Activated CD4-positive, alpha-beta T cell treated with anti-CD3 and anti-CD28 coated beads, Interleukin-2, amount 10 ng/mL, durations not matched to agents 24 days and 14 days (primary cell): ENCODE data around the gene DNAH6. TPM values are rescaled to one million over a fixed set of nuclear protein-coding genes. Genes with fewer than 3 reads are reported as not detected.
"Not testable (repeated sequence)": the region's sequence is repeated elsewhere in the genome, so short reads cannot be mapped to it uniquely, and the experiment has no call there.

Experiments used
- DNase-seq: peaks from one replicate; pipeline ENCODE4 v3.0.0; 2022
- H3K27ac Mint-ChIP-seq: one replicate; pipeline ENCODE4 v1.8.0; 2022; ENCODE audit warnings: mild to moderate bottlenecking, mixed read lengths
- H3K27me3 Mint-ChIP-seq: one replicate; pipeline ENCODE4 v1.8.0; 2022; ENCODE audit warnings: mixed read lengths
- H3K36me3 Mint-ChIP-seq: one replicate; pipeline ENCODE4 v1.8.0; 2022; ENCODE audit warnings: low read depth, mild to moderate bottlenecking, mixed read lengths
- H3K4me1 Mint-ChIP-seq: one replicate; pipeline ENCODE4 v1.8.0; 2021; ENCODE audit warnings: mixed read lengths
- H3K4me3 Mint-ChIP-seq: one replicate; pipeline ENCODE4 v1.8.0; 2022; ENCODE audit warnings: mild to moderate bottlenecking, moderate library complexity, mixed read lengths
- H3K9me3 Mint-ChIP-seq: one replicate; pipeline ENCODE4 v1.8.0; 2021; ENCODE audit warnings: mixed read lengths
- intact Hi-C: fragments of 100-400 bp; cut with micrococcal nuclease; formaldehyde crosslinking; loops from one replicate; pipeline ENCODE4 v1.15.1; 2023
- total RNA-seq: library from RNA; stranded (reverse); gene quantifications from 2 replicates; pipeline ENCODE4 v1.2.3, GENCODE V29; 2022

Gene DNAH6
- 0.17 and 0.23 TPM in 2 replicates for total RNA-seq

GRCh38 chr2:84516234-84516986, at the start of gene DNAH6:
DNAH6 (plus strand) TSS chr2:84516498; CDS start chr2:84517827, 1,329 bp downstream.
- DNase-seq, result peak; percentile 96
- Mint-ChIP-seq H3K36me3 (no peaks in the 10 kb centered on the region), H3K27me3 (peaks cover 27% of the 10 kb centered on the region), H3K27ac (peak within 1 kb of the TSS; percentile 47), H3K4me1 (peaks cover 11% of the 10 kb centered on the region), H3K9me3 (peaks cover 8% of the 10 kb centered on the region), H3K4me3 (peak within 1 kb of the TSS; percentile 88)
- intact Hi-C loops, result loop anchor here (2.0 to 5.0 kb wide), 3 partner anchors 58 to 411 kb away; partner anchors contain the start of genes SUCLG1 and TRABD2A

DNA sequence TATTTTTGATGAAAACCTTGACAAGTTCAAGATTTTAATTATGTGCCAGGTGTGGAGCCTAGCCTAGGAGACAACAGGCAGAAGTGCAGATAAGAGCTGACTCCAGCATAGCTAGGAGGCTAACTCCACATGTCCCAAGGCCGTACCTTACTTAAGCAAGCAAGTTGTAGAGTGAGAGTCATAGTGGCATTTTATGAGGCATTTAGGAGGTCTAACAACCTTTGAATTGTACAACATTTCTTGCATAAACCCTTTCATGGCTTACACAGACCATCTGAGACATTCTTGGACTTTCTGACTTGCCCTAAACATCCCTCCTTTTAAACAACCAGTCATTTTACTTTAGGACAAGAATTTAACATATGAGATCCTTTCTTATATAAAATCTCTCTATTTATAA, 48.9 kb upstream of the DNAH6 start:
- Mint-ChIP-seq H3K4me3 (no peak overlapping the region), H3K27me3 (no peaks in the 10 kb centered on the region), H3K4me1 (no peaks in the 10 kb centered on the region), H3K9me3 (peaks cover 18% of the 10 kb centered on the region), H3K27ac (no peak overlapping the region), H3K36me3 (no peaks in the 10 kb centered on the region)
- intact Hi-C loops, result no loop called here
- DNase-seq, result no peak

- H3K27me3 Mint-ChIP-seq, intact Hi-C loops, DNase-seq, H3K4me3 Mint-ChIP-seq, H3K4me1 Mint-ChIP-seq, H3K36me3 Mint-ChIP-seq, H3K27ac Mint-ChIP-seq: not testable (repeated sequence)
- peaks cover 19% of the 10 kb centered on the region for H3K9me3 Mint-ChIP-seq
Observed at GRCh38 chr2:84472423-84472822, 43.9 kb upstream of the DNAH6 start.

DNA sequence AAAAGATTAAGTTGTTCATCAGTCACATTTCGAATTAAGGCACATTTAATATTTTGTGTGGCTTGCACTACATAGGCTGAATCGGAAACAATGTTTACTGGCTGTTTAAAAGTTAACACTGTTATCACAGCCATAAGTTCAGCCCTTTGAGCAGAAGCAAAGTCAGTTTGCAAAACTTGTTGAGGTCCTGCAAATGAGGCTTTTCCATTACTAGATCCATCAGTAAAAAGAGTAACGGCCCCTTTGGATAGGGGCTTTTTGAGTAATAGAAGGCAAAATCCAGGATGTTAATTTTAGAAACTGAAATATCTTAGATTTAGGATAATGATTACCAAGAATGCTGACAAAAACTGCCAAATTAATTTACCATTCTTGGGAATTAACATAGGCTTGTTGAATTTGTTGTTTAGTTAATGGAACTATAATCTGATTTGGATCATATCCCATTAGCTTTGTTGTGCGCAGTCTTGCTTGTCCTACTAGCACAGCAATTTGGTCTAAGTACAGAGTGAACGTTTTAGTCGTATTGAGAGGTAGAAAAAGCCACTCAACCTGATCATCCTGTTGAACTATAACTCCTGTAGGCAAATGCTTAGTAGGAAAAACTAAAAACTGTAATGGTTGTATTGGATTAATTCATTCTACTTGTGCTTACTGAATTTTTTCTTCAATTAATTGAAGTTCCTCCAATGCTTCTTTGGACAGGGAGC, 43.3 kb upstream of the DNAH6 start:
- intact Hi-C loops, result no loop called here
- Mint-ChIP-seq H3K4me3 (no peak overlapping the region), H3K27me3 (peaks cover 2% of the 10 kb centered on the region), H3K36me3 (no peaks in the 10 kb centered on the region), H3K4me1 (no peaks in the 10 kb centered on the region), H3K9me3 (peaks cover 18% of the 10 kb centered on the region), H3K27ac (no peak overlapping the region)
- no peak for DNase-seq

- H3K27me3 Mint-ChIP-seq, result peaks cover 2% of the 10 kb centered on the region
- no peaks in the 10 kb centered on the region for H3K36me3 Mint-ChIP-seq
- no peaks in the 10 kb centered on the region for H3K4me1 Mint-ChIP-seq
- no peak for DNase-seq
- intact Hi-C loops, result no loop called here
- peaks cover 15% of the 10 kb centered on the region for H3K9me3 Mint-ChIP-seq
- H3K4me3 Mint-ChIP-seq, result no peak overlapping the region
- no peak overlapping the region for H3K27ac Mint-ChIP-seq
Observed at GRCh38 chr2:84474176-84474575, 42.1 kb upstream of the DNAH6 start.

DNA sequence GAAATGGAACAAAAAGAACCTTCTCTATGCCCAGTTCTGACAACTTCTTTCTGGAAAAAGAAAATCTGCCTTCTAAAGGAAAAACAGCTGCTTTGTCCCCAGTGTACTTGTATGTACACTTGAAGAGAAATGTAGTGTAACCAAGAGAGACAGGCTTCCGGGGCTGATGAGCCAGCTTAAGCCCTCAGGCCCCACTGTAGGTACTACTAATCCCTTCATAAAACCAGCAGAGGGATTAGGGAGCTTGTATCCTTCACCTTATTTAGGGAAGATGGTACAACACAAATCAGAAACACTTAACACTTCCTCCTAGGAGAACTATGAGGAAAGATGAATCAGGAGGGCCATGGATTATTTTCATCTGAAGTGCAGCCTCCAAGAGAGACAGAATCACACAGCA, 38.4 kb upstream of the DNAH6 start:
- no peak overlapping the region for H3K27ac Mint-ChIP-seq
- intact Hi-C loops, result no loop called here
- H3K4me1 Mint-ChIP-seq, result peaks cover 14% of the 10 kb centered on the region
- no peaks in the 10 kb centered on the region for H3K36me3 Mint-ChIP-seq
- DNase-seq, result no peak
- H3K4me3 Mint-ChIP-seq, result no peak overlapping the region
- H3K27me3 Mint-ChIP-seq, result peaks cover 2% of the 10 kb centered on the region
- peaks cover 5% of the 10 kb centered on the region for H3K9me3 Mint-ChIP-seq

GRCh38 chr2:84478867-84479266, 37.4 kb upstream of the DNAH6 start:
- Mint-ChIP-seq H3K9me3 (peaks cover 5% of the 10 kb centered on the region), H3K4me3 (no peak overlapping the region), H3K27me3 (peaks cover 2% of the 10 kb centered on the region), H3K27ac (no peak overlapping the region), H3K4me1 (peaks cover 14% of the 10 kb centered on the region), H3K36me3 (no peaks in the 10 kb centered on the region)
- intact Hi-C loops, result no loop called here
- peak; percentile 44 for DNase-seq

DNA sequence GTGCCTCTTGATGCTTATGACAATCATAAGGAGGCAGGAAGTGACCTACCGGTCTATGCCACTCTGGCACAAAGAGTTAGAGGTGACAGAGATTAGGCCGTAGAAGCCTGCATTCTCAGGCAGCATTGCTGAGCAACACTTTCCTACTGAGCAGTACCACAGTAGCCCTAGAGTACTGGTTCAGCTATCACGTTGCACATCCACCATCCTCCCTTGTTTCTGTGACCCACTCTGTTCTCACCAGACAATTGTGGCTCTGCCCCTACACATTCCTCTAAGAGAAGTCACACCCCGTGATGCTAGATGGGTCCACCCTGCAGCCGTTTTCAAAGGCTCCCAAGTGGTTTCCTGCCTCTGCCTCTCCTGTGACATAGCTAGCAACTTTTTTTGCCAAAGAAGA, 34.6 kb upstream of the DNAH6 start:
- Mint-ChIP-seq H3K36me3 (no peaks in the 10 kb centered on the region), H3K9me3 (peaks cover 2% of the 10 kb centered on the region), H3K27me3 (peaks cover 2% of the 10 kb centered on the region), H3K4me1 (peaks cover 14% of the 10 kb centered on the region), H3K4me3 (no peak overlapping the region), H3K27ac (peak overlapping the region; percentile 16)
- peak; percentile 64 for DNase-seq
- intact Hi-C loops, result no loop called here

DNA sequence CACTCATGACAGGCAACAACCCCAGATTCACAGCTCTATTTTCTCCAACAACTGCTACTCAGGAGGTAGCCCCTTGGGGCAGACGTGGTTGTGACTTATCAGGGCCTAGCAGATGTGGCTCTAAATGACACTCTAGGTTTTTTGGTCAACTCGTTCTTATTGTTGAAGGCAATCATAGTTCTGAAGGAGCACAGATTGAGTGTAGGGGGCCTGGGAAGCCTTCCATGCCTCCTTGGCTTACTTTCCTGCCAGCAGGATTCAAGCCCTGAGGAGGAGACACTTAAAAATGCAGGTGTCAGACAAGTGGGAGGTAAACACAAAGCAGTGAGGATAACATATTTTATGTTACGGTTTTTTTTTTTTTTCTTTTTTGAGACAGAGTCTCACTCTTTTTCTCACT, 33.7 kb upstream of the DNAH6 start:
- Mint-ChIP-seq H3K27me3 (no peaks in the 10 kb centered on the region), H3K4me3 (no peak overlapping the region), H3K36me3 (no peaks in the 10 kb centered on the region), H3K4me1 (peaks cover 14% of the 10 kb centered on the region), H3K9me3 (no peaks in the 10 kb centered on the region), H3K27ac (no peak overlapping the region)
- intact Hi-C loops, result no loop called here
- DNase-seq, result no peak

DNA sequence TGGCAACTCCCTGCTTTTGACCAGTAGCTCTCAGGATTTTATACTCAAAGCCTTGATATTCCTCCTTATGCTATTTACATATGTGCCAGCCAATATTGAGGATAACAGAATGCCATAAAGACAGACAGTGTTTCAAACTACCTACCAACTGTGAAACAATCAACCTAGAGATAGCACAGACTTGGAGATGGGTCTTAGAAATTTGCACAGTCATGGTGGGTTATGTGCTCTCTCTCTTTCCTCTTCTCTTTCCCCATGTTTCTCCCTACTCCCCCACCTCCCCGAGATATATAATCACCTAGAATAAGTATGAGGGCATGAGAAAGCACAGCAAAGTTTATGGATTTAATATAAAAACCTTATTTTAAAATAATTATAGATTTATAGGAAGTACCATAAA, 33.0 kb upstream of the DNAH6 start:
- Mint-ChIP-seq H3K4me3 (no peak overlapping the region), H3K27me3 (no peaks in the 10 kb centered on the region)

GRCh38 chr2:84486441-84487115, 29.7 kb upstream of the DNAH6 start:
- H3K27me3 Mint-ChIP-seq, result no peaks in the 10 kb centered on the region
- DNase-seq, result no peak
- no peaks in the 10 kb centered on the region for H3K36me3 Mint-ChIP-seq
- no peak overlapping the region for H3K27ac Mint-ChIP-seq
- no peaks in the 10 kb centered on the region for H3K9me3 Mint-ChIP-seq
- no peak overlapping the region for H3K4me3 Mint-ChIP-seq
- intact Hi-C loops, result no loop called here
- H3K4me1 Mint-ChIP-seq, result peaks cover 10% of the 10 kb centered on the region

More for the DNA sequence above, 33.0 kb upstream of the DNAH6 start:
- Mint-ChIP-seq H3K36me3 (no peaks in the 10 kb centered on the region), H3K9me3 (no peaks in the 10 kb centered on the region), H3K27ac (no peak overlapping the region), H3K4me1 (peaks cover 14% of the 10 kb centered on the region)
- no peak for DNase-seq
- intact Hi-C loops, result no loop called here

DNA sequence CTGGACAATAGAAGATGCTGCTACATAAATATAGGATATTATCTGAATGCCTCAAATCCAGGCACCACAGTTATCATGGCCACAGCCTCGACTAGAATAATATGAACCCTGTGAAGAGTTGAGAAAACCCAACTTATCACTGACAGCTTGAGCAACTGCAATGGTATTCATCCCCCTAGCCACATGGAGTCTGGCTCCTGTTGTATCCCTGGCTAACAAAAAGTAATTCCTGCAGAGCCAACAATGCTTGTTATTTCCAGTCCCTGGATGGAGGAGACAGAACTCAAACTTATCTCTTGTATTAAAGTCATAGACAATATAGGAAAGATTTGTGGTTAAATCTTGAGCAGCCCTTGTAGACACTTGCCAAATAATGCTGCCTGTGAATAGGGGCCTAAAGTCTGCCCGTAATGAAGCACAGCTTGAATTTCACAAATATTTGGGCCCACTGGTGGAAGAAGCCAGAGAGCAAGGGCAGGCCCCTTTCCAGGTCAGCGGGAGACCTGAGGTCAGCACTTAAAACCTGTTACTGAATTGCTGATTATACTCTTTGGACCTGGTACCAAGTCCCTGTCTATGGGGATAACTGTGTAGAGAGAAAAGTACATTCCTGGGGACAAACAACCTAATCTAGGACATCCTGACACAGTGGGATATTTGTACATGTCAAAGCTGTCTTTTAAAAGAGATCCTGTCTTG, 28.9 kb upstream of the DNAH6 start:
- peaks cover 1% of the 10 kb centered on the region for H3K4me1 Mint-ChIP-seq
- H3K27me3 Mint-ChIP-seq, result peaks cover 5% of the 10 kb centered on the region
- no peak overlapping the region for H3K4me3 Mint-ChIP-seq
- H3K27ac Mint-ChIP-seq, result no peak overlapping the region
- intact Hi-C loops, result no loop called here
- H3K9me3 Mint-ChIP-seq, result no peaks in the 10 kb centered on the region
- H3K36me3 Mint-ChIP-seq, result no peaks in the 10 kb centered on the region
- no peak for DNase-seq

DNA sequence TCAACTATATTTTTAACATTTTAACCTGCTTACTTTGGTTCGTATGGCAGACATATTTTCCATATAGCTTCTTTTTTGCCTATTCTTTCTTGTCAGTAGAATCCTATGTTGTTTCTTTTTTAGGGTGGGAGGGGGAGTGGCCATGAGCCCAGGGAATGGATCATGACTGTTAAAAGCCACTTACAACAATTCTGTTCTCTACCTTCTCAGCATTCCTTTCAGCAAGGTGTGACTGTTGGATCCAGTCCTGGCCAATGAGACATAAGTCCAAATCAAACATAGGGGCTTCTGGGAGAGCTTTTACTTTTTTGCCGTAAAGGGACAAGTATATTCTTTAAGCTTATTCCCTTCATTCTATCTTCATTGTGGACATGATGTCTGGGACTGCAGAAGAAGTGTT, 25.0 kb upstream of the DNAH6 start:
- DNase-seq, result no peak
- Mint-ChIP-seq H3K27ac (no peak overlapping the region), H3K27me3 (peaks cover 6% of the 10 kb centered on the region), H3K9me3 (no peaks in the 10 kb centered on the region), H3K4me1 (peaks cover 5% of the 10 kb centered on the region), H3K4me3 (no peak overlapping the region), H3K36me3 (no peaks in the 10 kb centered on the region)
- intact Hi-C loops, result no loop called here
